ENCODE results near the gene KLK13. TPM values are rescaled to one million over a fixed set of nuclear protein-coding genes. Genes with fewer than 3 reads are reported as not detected.

Gene KLK13, protein sequence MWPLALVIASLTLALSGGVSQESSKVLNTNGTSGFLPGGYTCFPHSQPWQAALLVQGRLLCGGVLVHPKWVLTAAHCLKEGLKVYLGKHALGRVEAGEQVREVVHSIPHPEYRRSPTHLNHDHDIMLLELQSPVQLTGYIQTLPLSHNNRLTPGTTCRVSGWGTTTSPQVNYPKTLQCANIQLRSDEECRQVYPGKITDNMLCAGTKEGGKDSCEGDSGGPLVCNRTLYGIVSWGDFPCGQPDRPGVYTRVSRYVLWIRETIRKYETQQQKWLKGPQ
- total RNA-seq (2022; extraction: Qiagen RNA extraction; ENCODE audit: low read depth): 0.14 to 0.37 TPM in 2 of 5 replicates, not detected in the others

DNA sequence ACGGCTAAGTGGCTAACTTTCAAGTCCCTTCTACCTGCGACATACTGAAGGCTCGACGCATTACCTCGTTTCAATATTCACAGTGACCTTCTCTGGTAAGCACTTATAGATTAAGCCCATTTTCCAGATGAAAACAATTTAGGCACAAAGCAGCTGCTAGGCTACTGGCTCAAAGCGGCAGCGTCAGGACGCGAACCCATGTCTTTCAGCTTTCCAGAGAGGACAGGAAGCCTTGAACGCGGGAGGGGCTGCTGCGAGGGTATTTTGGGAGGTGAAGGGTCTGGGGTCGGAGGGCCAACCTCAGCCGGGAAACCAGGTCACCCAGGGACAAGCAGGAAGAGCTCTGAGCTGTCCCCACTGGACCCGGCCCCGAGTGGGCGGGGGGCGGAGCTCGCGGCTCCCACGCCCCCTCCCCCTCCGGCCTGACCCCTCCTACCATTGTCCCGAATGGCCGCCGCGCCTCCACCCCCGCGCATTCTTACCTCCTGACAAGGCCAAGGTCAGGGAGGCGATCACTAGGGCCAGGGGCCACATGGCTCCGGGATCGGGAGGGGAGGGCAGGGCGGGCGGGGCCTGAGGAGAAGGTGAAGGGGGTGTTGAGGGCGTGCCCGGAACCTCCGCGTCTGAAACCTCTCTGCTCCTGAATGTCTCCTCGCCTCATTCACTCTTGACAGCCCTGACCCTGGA lies at the start of gene KLK13:
TSS of gene KLK13 (minus strand) at position 559 of the 687 bp plus-strand sequence. CDS start at position 534, 25 bp downstream.

DNA sequence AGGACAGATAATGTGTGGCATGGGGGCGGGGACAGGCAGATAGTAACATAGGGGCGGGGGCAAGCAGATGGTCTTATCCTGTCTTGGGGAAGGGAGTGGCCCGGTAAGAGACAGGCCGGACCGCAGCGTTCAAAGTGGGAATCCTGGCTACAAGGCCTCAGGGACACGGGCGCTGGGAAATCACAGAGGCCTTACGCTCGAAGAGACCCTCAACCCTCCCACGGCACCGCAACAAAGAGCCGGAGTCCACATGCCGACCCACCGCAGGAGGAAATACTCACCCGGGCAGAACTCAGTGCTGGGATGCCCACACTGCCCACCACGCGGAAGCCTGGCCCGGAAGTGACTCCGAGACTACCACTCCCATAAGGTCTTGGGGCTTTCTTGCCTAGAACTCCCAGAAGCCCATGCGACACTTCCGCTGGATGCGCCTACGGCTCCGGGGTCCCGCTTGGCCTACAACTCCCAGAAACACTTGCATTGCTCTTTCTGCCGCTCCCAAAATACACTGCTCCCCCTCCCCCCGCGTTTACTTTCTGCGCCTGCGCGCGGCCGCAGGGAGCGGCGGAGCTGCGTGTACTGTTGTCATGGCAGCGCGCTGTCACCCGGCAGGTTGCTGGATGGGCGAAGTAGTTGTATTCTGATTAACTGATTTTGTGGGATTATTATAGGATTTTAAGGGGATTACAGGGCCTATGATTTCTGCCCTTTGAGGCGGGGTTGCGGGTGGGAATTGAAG lies 43.3 kb upstream of the KLK13 start, which contains the start of gene CTU1:
TSS of gene CTU1 (minus strand) at position 344 of the 739 bp plus-strand sequence. CDS start 3,840 bp downstream, outside the sequence.

DNA sequence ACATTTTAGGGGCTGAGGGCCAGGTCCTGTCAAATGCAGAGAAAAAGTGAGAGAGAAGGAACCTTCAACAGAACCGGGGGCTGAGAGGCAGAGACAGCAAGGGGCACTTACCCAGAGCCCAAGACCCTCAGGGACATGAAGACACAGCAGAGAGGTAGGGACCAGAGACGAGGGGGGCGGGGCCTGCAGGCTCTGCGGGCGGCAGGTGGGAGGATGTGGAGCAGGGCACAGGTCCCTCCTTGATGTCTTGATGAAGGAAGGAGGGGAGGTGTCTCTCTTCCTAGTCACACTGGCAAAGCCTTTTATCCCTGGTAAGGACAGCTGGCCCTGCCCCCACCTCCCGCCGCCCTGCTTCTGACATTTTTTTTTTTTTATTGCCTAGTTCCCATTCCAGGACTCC lies 17.7 kb upstream of the KLK13 start, which contains the start of gene KLK14:
TSS of gene KLK14 (minus strand) at position 277 of the 400 bp plus-strand sequence. CDS start at position 4, 273 bp downstream.

DNA sequence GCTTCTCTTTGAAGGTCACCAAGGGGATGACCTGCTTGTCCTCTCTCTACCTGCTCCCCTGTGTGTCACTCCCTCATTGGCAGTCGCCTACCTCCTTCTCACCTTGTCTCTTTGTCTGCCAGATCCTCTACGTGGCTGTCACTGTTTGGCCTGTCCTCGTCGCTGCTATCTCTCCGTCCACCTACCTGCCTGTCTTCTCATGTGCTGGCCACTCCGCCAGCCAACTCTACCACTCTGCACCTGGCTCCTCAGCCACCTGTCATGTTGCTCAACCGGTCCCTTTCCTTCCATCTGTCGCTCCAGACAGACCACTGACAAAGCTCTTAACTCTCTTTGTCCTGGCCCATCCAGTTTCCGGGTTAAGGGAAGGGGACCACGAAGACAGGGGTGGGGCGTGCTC lies 30.2 kb downstream of the KLK13 start, which contains the start of gene KLK12:
TSS of gene KLK12 (minus strand) at position 299 of the 400 bp plus-strand sequence. CDS start 381 bp downstream, outside the sequence.

DNA sequence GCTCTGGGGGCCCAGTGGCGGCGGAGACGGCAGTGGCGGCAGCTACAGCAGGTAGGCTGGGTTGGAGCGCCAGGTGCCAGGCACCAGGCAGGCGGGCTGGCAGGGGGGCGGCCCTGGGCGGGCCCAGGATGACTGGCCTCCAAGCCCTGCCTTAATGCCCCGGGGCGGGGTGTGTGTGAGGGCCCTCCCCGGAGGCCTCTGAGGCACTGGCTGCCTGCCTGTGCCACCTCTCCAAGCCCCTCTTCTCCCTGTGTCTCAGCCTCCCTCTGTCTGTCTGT lies 38.4 kb downstream of the KLK13 start, which contains the start of gene KLK11:
TSS of gene KLK11 (minus strand) at position 63 of the 278 bp plus-strand sequence. CDS start 985 bp downstream, outside the sequence.

DNA sequence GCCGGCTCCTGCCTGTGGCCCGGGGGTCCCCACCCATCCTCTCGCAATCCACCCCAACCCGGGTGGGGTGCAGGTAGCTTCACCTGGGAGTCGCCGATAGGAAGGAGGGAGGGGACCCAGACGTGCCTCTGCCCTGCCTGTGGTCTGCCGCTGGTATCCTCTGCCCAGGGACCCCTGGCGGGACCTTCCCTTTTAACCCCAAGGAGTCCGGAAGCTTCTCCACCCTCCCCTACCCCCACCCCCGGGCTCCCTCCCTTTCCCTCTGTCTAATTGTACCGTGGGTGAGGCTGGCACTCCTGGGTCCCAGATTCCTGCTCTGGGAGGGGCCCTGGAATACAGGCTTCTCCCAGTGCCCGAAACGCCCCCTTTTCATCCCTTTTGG lies 45.4 kb downstream of the KLK13 start, which contains the start of gene KLK10:
TSS of gene KLK10 (minus strand) at position 166 of the 382 bp plus-strand sequence. CDS start 579 bp downstream, outside the sequence.

Other genes starting within 250 kb of the KLK13 start
- gene KLK1, start 241.3 kb downstream of the KLK13 start, total RNA-seq (2022; extraction: Qiagen RNA extraction; ENCODE audit: low read depth): 0.11 to 0.13 TPM in 2 of 5 replicates, not detected in the others
- gene KLK15, start 231.5 kb downstream of the KLK13 start, total RNA-seq (2022; extraction: Qiagen RNA extraction; ENCODE audit: low read depth): not detected in 5 replicates
- gene KLK3, start 210.2 kb downstream of the KLK13 start, total RNA-seq (2022; extraction: Qiagen RNA extraction; ENCODE audit: low read depth): not detected in 5 replicates
- 0.09 to 0.17 TPM in 2 of 5 replicates, not detected in the others for gene KLK2, start 191.7 kb downstream of the KLK13 start, total RNA-seq (2022; extraction: Qiagen RNA extraction; ENCODE audit: low read depth)
- gene KLK4, start 153.7 kb downstream of the KLK13 start, total RNA-seq (2022; extraction: Qiagen RNA extraction; ENCODE audit: low read depth): 0.07 to 0.17 TPM (median 0.09 TPM) in 3 of 5 replicates, not detected in the others
- 0.08 TPM in 1 of 5 replicates, not detected in the others for gene KLK5, start 112.1 kb downstream of the KLK13 start, total RNA-seq (2022; extraction: Qiagen RNA extraction; ENCODE audit: low read depth)
- 0.19 to 0.51 TPM (median 0.29 TPM) in 5 replicates for gene KLK6, start 95.5 kb downstream of the KLK13 start, total RNA-seq (2022; extraction: Qiagen RNA extraction; ENCODE audit: low read depth)
- not detected in 5 replicates for gene KLK7, start 81.2 kb downstream of the KLK13 start, total RNA-seq (2022; extraction: Qiagen RNA extraction; ENCODE audit: low read depth)
- gene KLK8, start 63.5 kb downstream of the KLK13 start, total RNA-seq (2022; extraction: Qiagen RNA extraction; ENCODE audit: low read depth): not detected in 5 replicates
- 0.25 to 0.40 TPM (median 0.34 TPM) in 5 replicates for gene KLK10, start 45.4 kb downstream of the KLK13 start, total RNA-seq (2022; extraction: Qiagen RNA extraction; ENCODE audit: low read depth)
- not detected in 5 replicates for gene KLK11, start 38.5 kb downstream of the KLK13 start, total RNA-seq (2022; extraction: Qiagen RNA extraction; ENCODE audit: low read depth)
- not detected in 5 replicates for gene KLK12, start 30.1 kb downstream of the KLK13 start, total RNA-seq (2022; extraction: Qiagen RNA extraction; ENCODE audit: low read depth)
- gene KLK14, start 17.8 kb upstream of the KLK13 start, total RNA-seq (2022; extraction: Qiagen RNA extraction; ENCODE audit: low read depth): 0.25 to 0.67 TPM (median 0.45 TPM) in 5 replicates
- 3.7 to 14.1 TPM (median 12.7 TPM) in 5 replicates for gene CTU1, start 43.3 kb upstream of the KLK13 start, total RNA-seq (2022; extraction: Qiagen RNA extraction; ENCODE audit: low read depth)
- 0.07 to 0.18 TPM in 2 of 5 replicates, not detected in the others for gene SIGLEC9, start 59.8 kb upstream of the KLK13 start, total RNA-seq (2022; extraction: Qiagen RNA extraction; ENCODE audit: low read depth)
- gene SIGLEC7, start 77.2 kb upstream of the KLK13 start, total RNA-seq (2022; extraction: Qiagen RNA extraction; ENCODE audit: low read depth): not detected in 5 replicates
- 0.12 to 0.49 TPM in 2 of 5 replicates, not detected in the others for gene CD33, start 160.0 kb upstream of the KLK13 start, total RNA-seq (2022; extraction: Qiagen RNA extraction; ENCODE audit: low read depth)
- gene SIGLECL1, start 186.0 kb upstream of the KLK13 start, total RNA-seq (2022; extraction: Qiagen RNA extraction; ENCODE audit: low read depth): not detected in 5 replicates
- 0.02 to 0.09 TPM (median 0.05 TPM) in 3 of 5 replicates, not detected in the others for gene IGLON5, start 246.6 kb upstream of the KLK13 start, total RNA-seq (2022; extraction: Qiagen RNA extraction; ENCODE audit: low read depth)